ENCODE measurements around the gene SF3B4.
A peak's percentile ranks its signal among the peaks of the same experiment; 100 is the strongest.

SF3B4 gene

DNA sequence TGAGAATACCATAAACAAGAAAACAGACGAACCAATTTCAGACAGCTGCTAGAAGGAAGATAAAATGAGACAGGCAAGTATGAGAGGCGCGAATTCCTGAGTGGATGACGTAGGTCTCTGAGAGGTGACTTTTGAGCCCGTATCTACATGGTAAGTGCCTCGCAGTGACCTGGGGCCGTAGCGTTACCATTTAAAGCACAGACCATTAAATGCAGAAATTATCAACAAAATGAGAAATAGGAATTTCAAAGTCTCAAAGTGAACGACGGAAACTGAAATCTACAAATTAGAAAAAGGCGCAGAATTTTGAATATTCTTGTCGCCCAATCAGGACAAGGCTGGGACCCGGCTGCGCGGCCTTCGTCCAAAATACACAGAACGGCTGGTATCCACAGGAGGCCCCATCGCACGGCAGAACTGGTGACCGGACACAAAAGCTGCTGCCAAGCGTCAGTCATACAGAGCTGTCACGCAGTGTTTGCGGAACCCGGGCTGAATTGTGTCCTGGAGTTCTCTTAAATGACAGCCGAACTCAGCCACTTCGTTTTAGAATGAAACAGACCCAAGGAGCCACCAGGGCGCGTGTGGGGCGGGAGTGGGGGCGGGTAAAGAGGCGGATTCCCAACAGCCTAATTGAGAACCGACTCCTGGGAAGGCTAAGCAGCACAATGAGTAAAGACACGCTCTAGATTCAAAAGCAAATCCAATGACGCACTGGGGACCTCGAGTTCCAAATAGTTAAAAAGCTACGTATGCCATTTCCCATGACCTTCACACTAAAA lies 42.1 kb downstream of the SF3B4 start:
- no peaks in the 10 kb centered on the region for H3K27me3 ChIP-seq (ENCODE audit: control insufficient read depth in 5 of 5, insufficient read depth in 4 of 5, low read length in 5 of 5)
- peak overlapping the region; percentile 74 to 89 (median 84) for H3K9ac ChIP-seq (ENCODE audit: low read length in 5 of 5)
- H3K4me3 ChIP-seq (ENCODE audit: low read depth in 1 of 5, low read length in 5 of 5) = peak overlapping the region; percentile 62 to 89 (median 81)
- H3K36me3 ChIP-seq (ENCODE audit: control insufficient read depth in 5 of 5, insufficient read depth in 5 of 5, low read length in 5 of 5) = no peaks in the 10 kb centered on the region
- peak overlapping the region; percentile 93 for H3K27ac ChIP-seq (ENCODE audit: low read depth, low read length)
- no peaks in the 10 kb centered on the region for H3K9me3 ChIP-seq (ENCODE audit: control insufficient read depth in 5 of 5, low read length in 5 of 5)
- H3K4me1 ChIP-seq (ENCODE audit: control insufficient read depth in 5 of 5, insufficient read depth in 5 of 5, low read length in 5 of 5) = peaks cover 0 to 37% (median 32%) of the 10 kb centered on the region in 5 donors

GRCh38 chr1:149884433-149885338 lies 42.9 kb downstream of the SF3B4 start:
- H3K27ac ChIP-seq (ENCODE audit: low read depth, low read length) = peak overlapping the region; percentile 93
- H3K9me3 ChIP-seq (ENCODE audit: control insufficient read depth in 5 of 5, low read length in 5 of 5) = no peaks in the 10 kb centered on the region
- H3K4me3 ChIP-seq (ENCODE audit: low read depth in 1 of 5, low read length in 5 of 5) = peak overlapping the region; percentile 62 to 89 (median 81)
- peak overlapping the region; percentile 69 to 89 (median 84) for H3K9ac ChIP-seq (ENCODE audit: low read length in 5 of 5)
- H3K4me1 ChIP-seq (ENCODE audit: control insufficient read depth in 5 of 5, insufficient read depth in 5 of 5, low read length in 5 of 5) = peaks cover 0 to 37% (median 32%) of the 10 kb centered on the region in 5 donors
- no peaks in the 10 kb centered on the region for H3K27me3 ChIP-seq (ENCODE audit: control insufficient read depth in 5 of 5, insufficient read depth in 4 of 5, low read length in 5 of 5)
- no peaks in the 10 kb centered on the region for H3K36me3 ChIP-seq (ENCODE audit: control insufficient read depth in 5 of 5, insufficient read depth in 5 of 5, low read length in 5 of 5)

DNA sequence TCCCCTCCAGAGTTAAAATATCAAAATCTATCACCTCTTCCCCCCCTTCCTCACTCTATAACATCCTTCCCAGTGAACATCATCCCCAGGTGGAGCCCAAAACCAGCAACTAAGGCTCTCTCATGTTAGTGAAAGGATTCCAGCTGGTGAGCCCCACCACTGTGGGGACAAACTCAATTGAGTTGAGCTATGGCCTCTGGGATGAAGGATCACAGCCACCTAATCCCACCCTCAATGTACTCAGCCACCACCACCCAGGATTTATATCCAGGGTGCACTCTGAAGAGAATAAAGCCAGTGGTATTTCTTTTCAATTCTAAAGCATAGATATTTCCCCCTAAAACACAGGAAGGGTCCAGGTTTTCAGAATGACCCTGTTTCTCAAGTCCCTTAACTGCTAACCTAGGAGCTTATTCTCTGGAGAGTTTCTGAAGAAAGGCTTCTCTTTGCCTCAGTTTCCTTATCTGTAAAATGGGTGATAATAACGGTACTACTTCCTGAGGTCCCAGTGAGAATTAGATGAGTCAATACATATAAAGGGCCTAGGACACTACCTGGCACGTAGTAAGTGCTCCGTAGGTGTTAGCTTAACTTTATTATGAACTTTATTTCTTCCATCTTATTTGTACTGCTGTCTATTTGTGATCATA lies 43.9 kb downstream of the SF3B4 start:
- peaks cover 0 to 37% (median 28%) of the 10 kb centered on the region in 5 donors for H3K4me1 ChIP-seq (ENCODE audit: control insufficient read depth in 5 of 5, insufficient read depth in 5 of 5, low read length in 5 of 5)
- no peaks in the 10 kb centered on the region for H3K9me3 ChIP-seq (ENCODE audit: control insufficient read depth in 5 of 5, low read length in 5 of 5)
- no peak overlapping the region for H3K9ac ChIP-seq (ENCODE audit: low read length in 5 of 5)
- H3K4me3 ChIP-seq (ENCODE audit: low read depth in 1 of 5, low read length in 5 of 5) = no peak overlapping the region
- H3K27me3 ChIP-seq (ENCODE audit: control insufficient read depth in 5 of 5, insufficient read depth in 4 of 5, low read length in 5 of 5) = no peaks in the 10 kb centered on the region
- no peaks in the 10 kb centered on the region for H3K36me3 ChIP-seq (ENCODE audit: control insufficient read depth in 5 of 5, insufficient read depth in 5 of 5, low read length in 5 of 5)
- H3K27ac ChIP-seq (ENCODE audit: low read depth, low read length) = no peak overlapping the region

- Histone ChIP-seq H3K4me3 (ENCODE audit: low read depth in 1 of 5, low read length in 5 of 5) (no peak overlapping the region), H3K27ac (ENCODE audit: low read depth, low read length) (no peak overlapping the region), H3K36me3 (ENCODE audit: control insufficient read depth in 5 of 5, insufficient read depth in 5 of 5, low read length in 5 of 5) (no peaks in the 10 kb centered on the region), H3K27me3 (ENCODE audit: control insufficient read depth in 5 of 5, insufficient read depth in 4 of 5, low read length in 5 of 5) (no peaks in the 10 kb centered on the region), H3K9ac (ENCODE audit: low read length in 5 of 5) (no peak overlapping the region), H3K4me1 (ENCODE audit: control insufficient read depth in 5 of 5, insufficient read depth in 5 of 5, low read length in 5 of 5) (peaks cover 0 to 29% (median 18%) of the 10 kb centered on the region in 5 donors), H3K9me3 (ENCODE audit: control insufficient read depth in 5 of 5, low read length in 5 of 5) (no peaks in the 10 kb centered on the region)
Measured at GRCh38 chr1:149881876-149882275, 45.7 kb downstream of the SF3B4 start.

DNA sequence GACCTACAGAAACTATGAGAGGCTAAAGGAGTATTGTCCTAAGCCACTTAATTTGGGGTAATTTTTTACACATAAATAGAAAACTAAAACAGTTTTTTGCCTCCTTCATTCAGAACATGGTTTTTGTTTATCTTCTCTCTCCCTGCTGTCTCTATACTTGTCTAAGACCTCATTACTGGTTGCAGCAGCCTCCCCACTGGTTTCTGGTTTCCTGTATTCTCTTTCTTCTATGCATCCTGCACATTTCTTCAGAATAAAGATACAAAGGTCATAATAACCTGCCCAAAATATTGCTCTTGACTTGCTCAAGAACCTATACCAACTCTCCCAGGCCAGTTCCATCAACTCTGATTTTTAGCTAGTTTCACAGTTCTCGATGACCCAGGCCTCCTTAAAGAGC lies 48.0 kb downstream of the SF3B4 start:
- Histone ChIP-seq H3K27me3 (ENCODE audit: control insufficient read depth in 5 of 5, insufficient read depth in 4 of 5, low read length in 5 of 5) (no peaks in the 10 kb centered on the region), H3K4me3 (ENCODE audit: low read depth in 1 of 5, low read length in 5 of 5) (no peak overlapping the region), H3K27ac (ENCODE audit: low read depth, low read length) (no peak overlapping the region), H3K4me1 (ENCODE audit: control insufficient read depth in 5 of 5, insufficient read depth in 5 of 5, low read length in 5 of 5) (peaks cover 0 to 9% (median 7%) of the 10 kb centered on the region in 5 donors), H3K9me3 (ENCODE audit: control insufficient read depth in 5 of 5, low read length in 5 of 5) (no peaks in the 10 kb centered on the region), H3K9ac (ENCODE audit: low read length in 5 of 5) (no peak overlapping the region), H3K36me3 (ENCODE audit: control insufficient read depth in 5 of 5, insufficient read depth in 5 of 5, low read length in 5 of 5) (no peaks in the 10 kb centered on the region)

DNA sequence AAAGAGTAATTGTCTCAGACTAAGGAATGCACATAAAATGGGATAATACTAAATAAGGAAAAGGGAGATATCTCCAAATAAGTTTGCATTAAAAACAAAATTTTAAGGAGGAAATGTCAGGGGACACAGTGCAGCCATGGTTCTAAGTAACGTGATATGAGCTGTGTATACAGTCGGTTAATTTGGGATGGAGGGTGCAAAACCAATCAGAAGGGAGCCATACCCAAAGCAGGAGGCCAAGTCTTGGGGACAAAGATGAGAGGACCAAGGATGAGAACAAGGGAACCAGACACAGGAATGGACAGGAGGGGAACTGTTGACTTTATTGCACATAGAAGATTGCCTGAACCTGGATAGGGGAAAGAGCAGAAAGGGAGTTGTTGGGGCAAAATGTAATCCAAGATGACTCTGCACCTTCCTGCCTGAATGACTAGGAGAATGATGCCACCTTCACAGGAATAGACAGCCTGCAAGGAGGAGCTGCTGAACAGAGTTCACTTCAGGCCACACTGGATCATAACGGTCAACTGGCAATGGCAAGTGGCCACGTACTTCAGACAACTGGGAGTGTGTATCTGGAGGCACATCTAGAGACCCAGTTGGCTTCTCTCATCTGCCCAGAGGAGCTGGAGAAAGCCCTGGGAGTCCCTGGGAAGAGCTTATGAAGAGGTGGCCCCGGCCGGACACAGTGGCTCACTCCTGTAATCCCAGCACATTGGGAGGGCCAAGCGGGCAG lies 50.2 kb downstream of the SF3B4 start:
- Histone ChIP-seq H3K9me3 (ENCODE audit: control insufficient read depth in 5 of 5, low read length in 5 of 5) (no peaks in the 10 kb centered on the region), H3K9ac (ENCODE audit: low read length in 5 of 5) (no peak overlapping the region), H3K27me3 (ENCODE audit: control insufficient read depth in 5 of 5, insufficient read depth in 4 of 5, low read length in 5 of 5) (no peaks in the 10 kb centered on the region), H3K4me3 (ENCODE audit: low read depth in 1 of 5, low read length in 5 of 5) (no peak overlapping the region), H3K36me3 (ENCODE audit: control insufficient read depth in 5 of 5, insufficient read depth in 5 of 5, low read length in 5 of 5) (no peaks in the 10 kb centered on the region), H3K4me1 (ENCODE audit: control insufficient read depth in 5 of 5, insufficient read depth in 5 of 5, low read length in 5 of 5) (peaks cover 0 to 3% (median 0%) of the 10 kb centered on the region in 5 donors), H3K27ac (ENCODE audit: low read depth, low read length) (no peak overlapping the region)
